GM19239 (cell line): ENCODE data around the gene CYTH4.
"Not testable (repeated sequence)": the region's sequence is repeated elsewhere in the genome, so short reads cannot be mapped to it uniquely, and the experiment has no call there.

Source experiments
- DNase-seq: peaks from one replicate; pipeline ENCODE4 v3.0.0; 2011; ENCODE audit warnings: low spot score; ENCODE audit not compliant: insufficient read length
- FAIRE-seq: peaks from 2 replicates; lab custom pipeline; 2011; peaks lifted over from hg19 to GRCh38; lab: Jason Lieb, UNC

The CYTH4 gene

DNA sequence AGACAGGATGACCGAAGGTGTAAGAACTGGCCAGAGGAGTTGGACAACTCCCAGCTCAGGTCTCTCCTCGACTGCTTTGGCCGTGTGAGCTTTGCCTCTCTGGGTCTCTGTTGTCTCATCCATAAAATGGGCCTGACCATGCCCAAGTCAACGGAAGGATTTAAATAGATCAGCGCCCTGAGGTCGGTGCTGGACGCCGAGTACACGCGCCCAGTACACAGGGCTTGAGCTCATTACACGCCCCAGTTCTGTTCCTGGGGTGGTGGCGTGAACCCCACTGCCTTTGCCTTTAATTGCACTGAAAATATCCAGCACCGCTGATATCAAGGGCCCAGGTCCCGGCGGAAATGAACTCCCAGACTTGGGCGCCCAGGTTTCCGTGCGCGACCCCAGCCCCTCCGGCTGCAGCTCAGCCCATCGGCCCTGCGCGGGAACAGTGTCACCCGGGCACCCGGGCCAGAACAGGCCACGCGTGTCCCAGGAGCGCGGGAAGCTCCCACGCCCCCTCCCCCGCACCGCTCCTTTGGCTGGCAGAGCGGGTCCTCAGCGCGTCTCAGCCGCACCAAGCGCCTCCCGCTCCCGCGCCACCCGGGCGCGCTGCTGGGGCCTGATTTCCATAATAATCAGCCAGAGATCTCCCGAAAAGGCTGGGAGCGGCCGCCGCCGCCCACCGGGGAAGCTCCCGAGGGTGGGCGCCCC, 42.2 kb downstream of the CYTH4 start:
- FAIRE-seq (no peak), DNase-seq (no peak)

DNA sequence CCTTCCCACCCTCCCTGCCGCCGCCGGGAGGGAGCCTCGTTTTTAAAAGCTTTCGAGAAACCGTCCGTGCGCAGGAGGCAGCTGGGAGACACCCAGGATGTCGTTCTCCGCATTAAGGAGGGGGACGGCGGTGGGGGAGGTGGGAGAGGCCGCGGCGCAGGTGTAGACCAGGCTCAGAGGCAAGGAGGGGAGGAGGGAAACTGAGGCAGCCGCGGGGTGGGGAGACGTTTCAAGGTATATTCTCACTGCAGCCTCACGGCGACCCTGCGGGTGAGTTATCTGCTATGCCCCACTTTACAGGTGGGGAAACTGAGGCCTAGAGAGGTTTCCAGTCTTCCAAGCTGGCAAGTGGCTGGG, 42.7 kb downstream of the CYTH4 start:
- DNase-seq, result no peak
- no peak for FAIRE-seq

DNA sequence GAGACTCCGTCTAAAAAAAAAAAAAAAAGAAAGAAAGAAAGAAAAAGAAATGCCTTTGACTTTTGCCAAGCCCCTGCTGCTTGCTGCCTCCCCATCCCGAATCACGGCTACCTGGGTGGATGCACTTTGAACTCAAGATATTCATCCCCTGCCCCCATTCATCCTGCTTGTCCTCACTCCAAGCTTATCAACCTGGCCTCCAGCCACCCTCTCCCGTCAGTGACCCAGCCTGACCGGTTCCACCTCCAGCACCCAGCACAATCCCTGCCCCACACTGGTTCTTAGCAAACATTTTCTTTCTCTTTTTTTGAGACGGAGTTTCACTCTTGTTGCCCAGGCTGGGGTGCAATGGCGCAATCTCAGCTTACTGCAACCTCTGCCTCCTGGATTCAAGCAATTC, 44.4 kb downstream of the CYTH4 start:
- FAIRE-seq (no peak), DNase-seq (no peak)

DNA sequence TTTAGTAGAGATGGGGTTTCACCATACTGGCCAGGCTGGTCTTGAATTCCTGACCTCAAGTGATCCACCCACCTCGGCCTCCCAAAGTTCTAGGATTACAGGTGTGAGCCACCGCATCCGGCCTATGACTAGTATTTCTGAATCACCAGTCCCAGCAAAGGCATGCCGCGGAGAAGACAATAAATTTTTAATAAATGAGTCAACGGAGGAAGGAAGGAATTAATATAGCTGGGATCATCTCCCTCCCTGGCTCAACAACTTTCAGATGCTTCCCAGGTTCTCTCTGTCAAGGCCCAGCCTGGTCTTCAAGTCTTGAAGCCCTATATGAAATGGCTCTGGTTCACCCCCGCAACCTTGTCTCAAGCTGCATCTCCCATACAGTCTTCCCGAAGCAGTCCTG, 45.7 kb downstream of the CYTH4 start:
- no peak for FAIRE-seq

DNA sequence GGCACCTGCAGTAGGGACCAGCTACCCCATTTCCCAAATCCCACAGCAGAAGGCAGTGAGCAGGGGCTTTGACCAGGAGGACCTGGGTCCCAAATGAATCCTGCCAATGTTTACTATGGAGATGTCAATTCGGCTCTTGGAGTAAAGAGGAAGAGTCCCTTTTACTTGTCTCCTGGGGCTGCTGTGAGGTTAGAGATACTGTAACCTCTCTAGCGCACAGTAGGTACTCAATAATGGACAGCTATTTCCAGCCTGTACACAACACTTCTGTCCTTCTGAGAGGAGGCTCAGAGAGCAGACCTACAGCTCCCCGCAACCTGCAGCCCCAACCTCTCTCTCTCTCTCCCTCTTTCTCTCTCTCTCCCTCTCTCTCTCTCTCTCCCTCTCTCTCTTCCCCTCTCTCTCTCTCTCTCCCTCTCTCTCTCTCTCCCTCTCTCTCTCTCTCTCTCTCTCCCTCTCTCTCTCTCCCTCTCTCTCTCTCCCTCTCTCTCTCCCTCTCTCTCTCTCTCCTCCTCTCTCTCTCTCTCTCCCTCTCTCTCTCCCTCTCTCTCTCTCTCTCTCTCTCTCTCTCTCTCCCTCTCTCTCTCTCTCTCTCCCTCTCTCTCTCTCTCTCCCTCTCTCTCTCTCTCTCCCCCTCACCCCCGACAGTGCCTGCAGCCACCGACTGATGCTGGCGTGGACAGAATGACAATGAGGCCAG, 46.4 kb downstream of the CYTH4 start:
- not testable (repeated sequence) for FAIRE-seq, DNase-seq

More for the DNA sequence above, 45.7 kb downstream of the CYTH4 start:
- no peak for DNase-seq

DNA sequence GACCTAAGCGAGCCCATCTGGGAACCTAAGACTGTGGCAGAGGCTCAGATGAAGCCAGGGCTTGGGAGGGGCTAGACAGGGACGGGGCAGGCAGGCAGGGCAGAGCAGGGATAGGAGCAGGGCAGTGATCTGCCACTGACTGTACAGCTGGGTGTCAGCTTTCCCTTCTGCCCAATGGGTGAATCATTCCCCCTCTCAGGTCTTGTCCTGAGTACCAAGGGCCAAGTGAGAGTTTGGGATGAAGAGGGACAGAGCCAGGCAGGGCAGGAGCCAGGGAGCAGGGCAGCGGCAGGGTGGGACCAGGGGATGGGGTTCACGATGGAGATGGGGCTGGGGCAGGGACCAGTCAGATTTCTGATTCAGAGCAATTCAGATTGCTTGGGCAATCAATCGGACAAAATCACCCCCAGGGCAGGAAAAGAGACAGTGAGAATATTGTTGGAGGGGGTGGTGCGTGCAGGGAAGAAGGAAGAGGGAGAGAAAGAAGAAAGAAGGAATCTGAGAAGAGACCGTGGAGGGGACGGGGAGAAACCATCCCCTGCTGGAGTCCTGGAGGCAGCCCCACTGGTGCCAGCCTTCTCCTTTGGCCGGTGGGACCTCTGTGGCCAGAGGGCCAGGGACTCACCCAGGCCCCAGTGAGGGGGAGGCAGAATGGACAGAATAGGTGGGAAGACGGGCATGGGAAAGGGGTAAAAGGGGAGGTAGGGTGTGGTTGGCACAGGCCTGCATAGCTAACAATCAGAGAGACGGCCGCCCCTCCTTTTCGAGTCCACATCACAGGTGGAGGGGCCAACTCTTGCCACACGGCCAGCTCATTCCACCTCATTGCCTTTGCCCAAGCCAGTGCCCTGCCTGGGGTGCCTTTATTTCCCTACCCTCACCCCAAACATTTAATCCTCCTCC, 47.2 kb downstream of the CYTH4 start:
- DNase-seq (no peak), FAIRE-seq (no peak)

DNA sequence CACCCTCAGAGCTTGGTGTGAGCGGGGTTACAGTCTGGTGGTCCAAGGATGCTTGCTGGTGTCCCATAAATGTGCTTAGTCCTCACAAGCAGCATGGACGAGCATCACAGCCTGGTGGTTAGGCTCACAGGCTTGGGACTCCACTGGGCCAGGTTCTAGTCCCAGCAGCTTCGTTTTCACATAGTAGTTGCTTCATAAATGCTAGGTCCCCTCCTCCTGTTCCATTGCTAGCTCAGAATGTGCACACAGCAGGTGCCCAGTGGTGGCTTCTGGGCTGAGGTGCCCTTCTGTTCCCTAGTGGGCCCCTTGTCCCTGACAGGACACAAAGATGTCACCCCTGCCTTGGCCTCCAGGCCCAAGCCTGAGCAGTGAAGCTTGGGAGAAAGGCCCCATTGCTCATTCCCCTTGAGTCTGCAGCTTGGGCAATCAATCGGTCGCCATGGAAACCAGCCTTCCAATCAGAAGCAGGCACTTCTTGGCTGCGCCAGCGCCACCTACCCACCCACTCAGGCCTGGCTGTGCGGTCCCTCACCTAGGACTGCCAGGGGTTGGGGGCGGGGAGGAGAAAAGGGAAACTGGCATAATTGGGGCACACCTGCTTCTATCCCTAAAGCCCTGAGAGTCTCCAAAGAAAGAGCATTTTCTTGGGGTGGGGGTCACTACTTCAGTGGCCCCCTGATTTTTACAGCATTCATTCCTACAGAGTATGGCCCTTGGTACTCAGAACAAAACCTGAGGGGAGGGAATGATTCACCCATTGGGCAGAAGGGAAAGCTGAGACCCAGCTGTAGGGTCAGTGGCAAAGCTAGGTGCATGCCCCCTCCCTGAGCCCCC, 48.1 kb downstream of the CYTH4 start:
- FAIRE-seq, result no peak
- peak; percentile 85 for DNase-seq

DNA sequence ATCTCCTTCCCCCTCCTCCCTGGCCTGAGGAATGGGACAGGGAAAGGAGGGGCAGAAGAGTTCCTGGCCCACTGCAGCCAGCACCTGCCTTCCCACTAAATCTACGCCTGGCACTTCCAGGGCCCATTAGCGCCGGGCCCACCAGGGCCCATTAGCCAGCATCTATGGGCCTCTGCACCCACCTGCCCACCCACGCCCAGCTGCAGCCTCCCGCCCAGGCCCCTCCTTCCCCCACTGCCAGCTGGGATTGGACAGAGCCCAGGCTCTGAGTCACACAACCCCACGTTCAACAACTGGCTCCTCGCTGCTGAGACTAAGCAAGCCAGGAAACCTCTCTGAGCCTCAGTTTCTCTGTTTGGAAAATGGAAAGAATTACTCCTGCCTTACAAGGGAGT, 48.7 kb downstream of the CYTH4 start:
- FAIRE-seq, result no peak
- DNase-seq, result no peak

DNA sequence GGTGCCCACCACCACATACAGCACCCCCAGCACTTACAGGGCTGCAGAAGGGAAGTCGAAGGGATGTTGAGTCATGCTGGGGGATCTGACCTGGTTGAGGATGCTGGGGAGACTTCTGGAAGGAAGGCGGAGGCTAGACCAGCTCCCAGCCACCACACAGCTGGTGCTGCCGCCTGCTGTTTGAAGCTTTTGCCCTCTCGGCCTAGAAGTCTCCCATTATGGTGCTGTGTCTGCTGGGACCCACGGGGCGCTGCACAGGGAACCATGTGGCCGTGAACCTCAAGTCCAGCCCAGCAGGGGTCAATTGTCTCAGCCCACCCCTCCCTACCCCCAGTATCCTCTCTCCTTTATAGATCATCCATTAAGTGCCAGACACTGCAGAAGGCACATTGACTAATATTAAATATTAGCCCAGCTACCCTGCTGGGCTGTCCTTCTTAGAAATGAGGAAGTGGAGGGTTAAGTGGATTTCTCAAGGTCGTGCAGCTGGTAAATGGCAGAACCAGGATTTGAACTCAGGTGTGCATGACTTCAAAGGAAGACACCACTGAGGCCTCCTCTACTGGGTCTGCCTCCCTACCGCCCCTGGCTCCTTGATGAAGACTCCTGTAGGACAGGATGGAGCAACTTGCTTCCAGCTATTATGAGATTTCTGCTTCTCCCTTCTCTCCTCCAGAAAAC, 49.7 kb downstream of the CYTH4 start:
- peak; percentile 40 for FAIRE-seq

DNA sequence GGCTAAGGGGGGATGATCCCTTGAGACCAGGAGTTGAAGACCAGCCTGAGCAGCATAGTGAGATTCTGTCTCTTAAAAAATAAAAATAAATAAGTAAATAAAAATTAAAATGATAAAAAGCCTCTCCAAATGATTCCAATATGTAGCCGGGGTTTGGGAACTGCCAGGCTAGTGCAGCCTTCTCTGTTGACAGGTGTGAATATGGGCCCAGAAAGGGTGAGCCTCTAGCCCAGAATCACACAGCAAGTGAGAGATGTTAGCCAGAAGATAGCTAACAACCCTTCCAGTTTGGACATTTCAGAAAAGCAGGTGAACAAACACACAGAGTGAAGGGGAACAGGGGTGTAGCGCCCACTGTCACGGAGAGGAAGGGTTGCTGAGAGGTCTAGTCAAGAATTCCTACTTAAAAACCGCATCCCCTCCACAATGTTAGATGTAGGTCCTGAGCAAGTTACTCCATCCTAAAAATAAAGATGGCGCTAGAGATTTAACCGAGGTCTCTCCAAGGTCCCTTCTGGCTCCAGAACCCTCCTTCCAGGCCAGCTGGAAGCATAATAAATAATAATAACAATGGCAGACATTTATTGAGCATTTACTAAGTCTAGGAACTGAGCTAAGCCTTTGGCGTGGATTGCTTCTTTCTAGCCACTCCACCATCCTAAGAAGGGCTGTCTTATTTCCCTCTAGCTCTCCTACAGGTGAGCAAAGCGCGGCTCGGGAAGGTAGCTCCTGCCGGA, 51.6 kb downstream of the CYTH4 start:
- DNase-seq, result no peak
- FAIRE-seq, result no peak

More for the DNA sequence above, 49.7 kb downstream of the CYTH4 start:
- DNase-seq, result no peak

DNA sequence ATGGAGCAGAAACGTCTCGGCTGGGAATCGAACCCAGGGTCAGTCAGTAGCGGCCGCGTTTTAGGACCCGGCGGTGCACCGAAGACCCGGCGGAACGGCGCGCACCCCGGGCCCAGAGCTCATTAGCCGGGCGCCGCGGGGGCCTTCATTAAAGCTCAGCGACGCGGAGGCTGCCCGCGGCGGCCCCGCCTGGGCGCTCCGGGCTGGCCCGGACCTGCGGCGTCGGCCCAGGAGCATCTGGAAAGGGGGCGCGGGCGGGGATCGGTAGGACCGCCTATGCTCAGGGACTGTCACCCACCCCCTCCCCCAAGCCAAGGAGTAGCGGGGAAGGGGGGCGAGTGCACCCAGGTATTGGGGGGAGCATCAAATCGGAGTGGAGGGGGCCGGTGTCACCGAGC, 52.2 kb downstream of the CYTH4 start:
- FAIRE-seq (no peak), DNase-seq (no peak)

DNA sequence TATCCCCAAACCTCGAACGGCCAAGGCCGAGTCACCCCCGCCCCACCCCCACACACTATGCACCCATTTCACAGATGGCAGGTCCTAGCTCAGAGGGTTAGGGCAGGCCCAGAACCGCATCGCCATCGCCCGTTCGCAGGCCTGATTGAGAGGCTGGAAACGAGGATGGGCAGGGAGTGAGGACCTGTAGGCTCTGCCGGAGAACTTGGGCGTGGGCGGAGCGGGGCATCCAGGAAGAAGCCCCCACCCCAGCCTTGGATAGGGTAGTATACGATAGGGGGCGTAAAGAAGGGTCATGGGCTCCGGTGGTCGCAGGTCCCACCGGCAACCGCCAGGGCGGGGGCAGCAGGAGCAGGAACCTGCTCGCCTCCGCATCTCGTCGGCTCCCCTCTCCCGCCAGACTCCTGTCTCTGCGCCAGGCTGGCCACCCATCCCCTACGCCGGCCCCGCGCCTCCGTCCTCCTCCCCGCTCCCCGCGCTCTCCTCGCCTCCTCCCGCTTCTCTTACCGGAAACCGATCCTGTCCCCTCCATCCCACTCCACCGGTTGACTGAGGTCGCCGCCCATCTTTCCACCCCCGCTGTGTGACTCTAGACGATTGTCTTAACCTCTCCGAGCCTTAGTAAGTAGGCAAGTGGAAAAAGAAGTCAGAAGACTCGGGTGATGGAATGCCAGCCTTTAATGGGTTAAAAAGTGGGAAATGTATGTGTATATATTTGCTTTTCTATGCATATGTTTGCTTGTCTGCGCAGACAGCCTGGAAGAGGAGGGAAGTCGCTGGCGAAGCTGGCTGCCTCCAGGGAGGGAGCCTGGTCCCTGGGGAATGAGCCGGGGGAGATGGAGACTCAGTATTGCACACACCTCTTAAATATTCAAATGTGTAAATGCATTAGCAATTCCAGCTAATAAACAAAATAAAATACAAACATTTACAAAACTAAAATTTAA, 52.8 kb downstream of the CYTH4 start:
- FAIRE-seq, result no peak
- DNase-seq, result no peak

DNA sequence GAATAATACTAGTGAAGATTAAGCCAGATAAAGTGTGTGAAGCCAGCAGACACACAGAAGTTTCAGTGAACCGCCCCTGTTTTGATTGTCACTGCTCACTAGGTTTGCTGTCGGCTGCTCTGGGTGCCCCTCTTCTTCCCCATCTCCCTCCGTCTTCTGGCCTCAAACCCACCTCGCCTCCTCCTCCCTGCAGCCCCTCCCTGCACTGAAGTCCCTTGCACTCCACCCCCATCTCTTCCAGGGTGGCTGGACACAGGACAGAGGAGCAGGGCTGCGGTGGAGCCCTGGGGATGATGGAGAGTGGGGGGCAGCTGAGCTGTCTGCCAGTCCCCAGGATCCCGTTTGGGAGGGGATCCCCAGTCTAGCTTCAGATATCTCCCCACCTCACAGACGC, 53.5 kb downstream of the CYTH4 start:
- no peak for FAIRE-seq

DNA sequence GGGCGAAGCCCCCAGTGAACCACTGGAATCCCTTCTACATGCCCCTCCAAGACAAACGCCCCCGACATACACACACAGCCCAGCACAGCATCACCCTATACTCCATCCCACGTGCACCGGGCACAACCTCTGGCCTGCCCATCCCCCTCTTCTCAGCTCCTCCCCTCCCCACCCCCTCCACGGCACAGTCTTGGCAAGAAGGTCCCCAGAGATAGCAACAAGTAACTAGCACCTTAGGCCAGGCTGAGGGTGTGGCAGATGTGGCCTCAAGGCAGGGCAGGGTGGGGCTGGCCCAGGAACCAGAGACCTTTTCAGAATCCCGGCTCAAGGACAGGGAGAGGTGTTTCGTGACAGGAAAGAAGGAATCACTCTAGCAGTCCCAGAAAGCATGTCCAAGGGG, 54.3 kb downstream of the CYTH4 start:
- no peak for FAIRE-seq

More for the DNA sequence above, 53.5 kb downstream of the CYTH4 start:
- DNase-seq, result no peak

DNA sequence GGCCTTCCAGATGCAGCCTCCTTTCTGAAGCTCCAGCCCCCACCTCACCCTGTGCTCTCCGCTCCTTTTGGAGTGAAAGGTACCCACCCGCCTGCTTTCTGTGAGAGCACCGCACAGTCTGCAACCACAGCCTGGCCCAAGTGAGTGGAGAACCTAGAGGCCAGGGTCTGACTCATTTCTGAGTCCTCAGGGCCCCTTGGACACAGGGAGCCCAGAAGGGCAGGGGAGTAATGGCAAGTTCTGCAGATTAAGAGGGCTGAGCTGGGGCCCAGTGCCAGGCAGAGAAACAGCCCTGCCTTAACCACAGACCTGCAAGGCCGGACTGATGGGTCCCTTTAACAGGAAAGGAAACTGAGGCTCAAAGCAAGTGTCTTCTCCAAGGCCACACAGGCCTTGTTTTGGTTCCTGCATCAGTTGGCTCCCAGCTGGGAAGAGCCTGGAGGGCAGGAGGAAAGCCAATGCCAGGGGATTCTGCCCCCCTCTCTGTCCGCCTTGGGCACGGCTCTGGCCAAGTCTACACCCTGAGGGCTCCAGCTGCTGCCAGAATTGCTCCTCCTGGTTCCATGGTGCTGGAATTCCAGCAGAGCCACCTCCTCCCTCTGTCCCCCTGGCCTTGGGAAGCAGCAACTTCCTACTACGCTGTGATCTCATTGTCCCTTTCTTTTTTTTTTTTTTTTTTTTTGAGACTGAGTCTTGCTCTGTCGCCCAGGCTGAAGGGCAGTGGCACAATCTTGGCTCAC, 55.1 kb downstream of the CYTH4 start:
- DNase-seq, result no peak
- no peak for FAIRE-seq

More for the DNA sequence above, 54.3 kb downstream of the CYTH4 start:
- DNase-seq, result no peak

DNA sequence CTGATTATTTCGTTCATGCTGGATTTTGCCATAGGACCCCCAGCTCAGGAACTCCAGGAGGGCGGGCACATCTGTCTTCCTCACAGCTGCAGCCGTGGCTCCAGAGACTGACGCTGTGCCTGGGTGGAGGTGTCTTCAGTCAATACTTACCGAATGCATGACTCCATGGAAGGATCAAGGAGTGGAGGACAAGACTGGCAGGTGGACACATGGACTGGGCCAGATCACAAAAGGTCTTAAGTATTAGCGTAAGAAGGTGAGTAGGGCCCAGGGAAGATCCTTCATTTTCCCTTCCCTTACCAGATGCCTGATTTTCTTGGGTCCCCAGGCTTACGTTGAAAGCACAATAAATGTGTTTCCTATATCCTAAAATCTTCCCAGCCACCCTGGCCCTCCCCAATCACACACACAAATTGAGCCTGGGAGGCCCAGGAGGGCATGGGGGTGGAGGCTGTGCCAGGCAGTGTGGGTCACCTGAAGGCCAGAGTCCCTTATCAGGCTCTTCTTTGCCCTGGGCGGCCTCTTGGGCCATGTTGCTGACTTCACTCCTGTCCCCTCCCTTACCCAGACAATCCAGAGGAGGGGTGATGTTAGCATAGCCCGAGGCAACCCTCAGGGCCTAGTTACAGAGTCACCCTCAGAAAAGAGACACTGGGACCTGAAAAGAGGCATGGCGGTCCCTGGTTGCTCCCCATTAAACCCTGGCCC, 56.4 kb downstream of the CYTH4 start:
- no peak for DNase-seq
- FAIRE-seq, result no peak
